GM12878 (cell line): Measurements from ENCODE around the gene AVEN. TPM values are rescaled to one million over a fixed set of nuclear protein-coding genes. Genes with fewer than 3 reads are reported as not detected.

Experiments used
- ATAC-seq: fragments of 200-7000 bp; cut with Tn5 transposase; 3 replicates; pipeline ENCODE4 v1.9.1; 2020; ENCODE audit warnings: mild to moderate bottlenecking, moderate library complexity
- BruUV-seq: library from RNA; stranded (reverse); fragments of 400-500 nt; replicated peaks from 2 replicates; lab custom pipeline; 2021; lab: Mats Ljungman, UMichigan
- CTCF ChIA-PET: fragments of 300-600 bp; sonication (Branson Sonifier 250); formaldehyde crosslinking; extraction: SDS; loops from one replicate; lab custom pipeline; 2021; ENCODE audit warnings: inconsistent platforms; lab: Yijun Ruan, JAX
- POLR2A ChIA-PET: fragments of 350-600 bp; formaldehyde crosslinking; extraction: SDS; loops from one replicate; lab custom pipeline; 2021; ENCODE audit warnings: inconsistent platforms; lab: Charles Lee
- RAD21 ChIA-PET: fragments of 300-600 bp; sonication (Branson Sonifier 250); formaldehyde crosslinking; loops from one replicate; lab custom pipeline; 2023; ENCODE audit warnings: antibody characterized with exemption; ENCODE audit not compliant: unreplicated experiment; lab: Charles Lee
- SMC1A ChIA-PET: fragments of 300-600 bp; sonication (Branson Sonifier 250); formaldehyde crosslinking; loops from one replicate; lab custom pipeline; 2023; ENCODE audit not compliant: unreplicated experiment, uncharacterized antibody; lab: Charles Lee
- DNase-seq: peaks from one replicate; pipeline ENCODE4 v3.0.0-alpha.2; 2011; ENCODE audit warnings: low read depth, low spot score
- FAIRE-seq: peaks from 3 replicates; lab custom pipeline; 2011; peaks lifted over from hg19 to GRCh38; lab: Jason Lieb, UNC
- H2AFZ ChIP-seq: 2 replicates; pipeline ENCODE4 v1.6.0; 2011; ENCODE audit warnings: low read depth, low read length, control low read depth; ENCODE audit not compliant: control insufficient read depth
- H3K27ac ChIP-seq: 2 replicates; pipeline ENCODE4 v1.5.1; 2011; ENCODE audit warnings: control low read depth; ENCODE audit not compliant: control insufficient read depth, insufficient read depth
- H3K27me3 ChIP-seq, 2 experiments: replicated peaks in 1 of 2; 2 replicates each; pipeline versions ENCODE4 v1.6.0 to v1.6.1; 2011; ENCODE audit warnings: low read length in 1 of 2; ENCODE audit not compliant: control insufficient read depth in 2 of 2, insufficient read depth in 2 of 2
- H3K36me3 ChIP-seq, 2 experiments: 2 replicates each; pipeline ENCODE4 v1.5.1; 2011; ENCODE audit warnings: low read length in 1 of 2; ENCODE audit not compliant: control insufficient read depth in 2 of 2, insufficient read depth in 2 of 2
- H3K4me1 ChIP-seq: 2 replicates; pipeline ENCODE4 v1.6.1; 2011; ENCODE audit warnings: mild to moderate bottlenecking, low read length, moderate library complexity, mixed read lengths; ENCODE audit not compliant: control insufficient read depth, insufficient read depth
- H3K4me2 ChIP-seq: 2 replicates; pipeline ENCODE4 v1.6.0; 2011; ENCODE audit warnings: control low read depth; ENCODE audit not compliant: control insufficient read depth, insufficient read depth
- H3K4me3 ChIP-seq: fragments of 200-600 bp; sonication (generic); 2 replicates; pipeline ENCODE4 v1.5.1; 2016
- H3K79me2 ChIP-seq: 2 replicates; pipeline ENCODE4 v1.6.0; 2011; ENCODE audit warnings: low read length; ENCODE audit not compliant: control insufficient read depth, insufficient read depth
- H3K9ac ChIP-seq: 2 replicates; pipeline ENCODE4 v1.8.0; 2011; ENCODE audit warnings: low read length, control low read depth, mixed read lengths; ENCODE audit not compliant: control insufficient read depth, insufficient read depth
- H3K9me3 ChIP-seq: replicated peaks from 3 replicates; pipeline ENCODE4 v1.5.1; 2011; ENCODE audit warnings: mild to moderate bottlenecking, low read length; ENCODE audit not compliant: control insufficient read depth, insufficient read depth
- H4K20me1 ChIP-seq: 2 replicates; pipeline ENCODE4 v1.6.0; 2011; ENCODE audit not compliant: control insufficient read depth, insufficient read depth
- CEBPZ ChIP-seq: fragments of 150-350 bp; IDR thresholded peaks from 2 replicates; pipeline ENCODE4 v1.6.1; 2016; ENCODE audit warnings: low read depth, low read length
- DPF2 ChIP-seq: fragments of 450-650 bp; IDR thresholded peaks from 2 replicates; pipeline ENCODE4 v1.6.1; 2017; ENCODE audit warnings: mild to moderate bottlenecking
- E4F1 ChIP-seq: fragments of 450-650 bp; IDR thresholded peaks from 2 replicates; pipeline ENCODE4 v1.6.1; 2018; ENCODE audit warnings: borderline replicate concordance, mild to moderate bottlenecking; ENCODE audit not compliant: partially characterized antibody
- ESRRA ChIP-seq: IDR thresholded peaks from 2 replicates; pipeline ENCODE4 v1.6.1; 2012; ENCODE audit warnings: mild to moderate bottlenecking, low read length, improper control_type of control experiment
- EZH2 ChIP-seq: IDR thresholded peaks from 2 replicates; pipeline ENCODE4 v1.6.1; 2012; ENCODE audit warnings: low read depth, mild to moderate bottlenecking, control low read depth, inconsistent platforms, low read length, borderline replicate concordance; ENCODE audit not compliant: control insufficient read depth
- IRF5 ChIP-seq: fragments of 450-650 bp; IDR thresholded peaks from 2 replicates; pipeline ENCODE4 v1.6.1; 2017; ENCODE audit warnings: borderline replicate concordance
- LARP7 ChIP-seq: fragments of 450-650 bp; IDR thresholded peaks from 2 replicates; pipeline ENCODE4 v1.6.1; 2017; ENCODE audit warnings: mild to moderate bottlenecking
- MXI1 ChIP-seq: fragments of 150-350 bp; IDR thresholded peaks from 2 replicates; pipeline ENCODE4 v1.6.1; 2011; ENCODE audit warnings: low read depth, mild to moderate bottlenecking, inconsistent platforms, low read length, improper control_type of control experiment
- NFIC ChIP-seq: IDR thresholded peaks from 2 replicates; pipeline ENCODE4 v1.6.1; 2012; ENCODE audit warnings: low read depth, mild to moderate bottlenecking, inconsistent platforms, low read length, moderate library complexity
- PKNOX1 ChIP-seq: fragments of 450-650 bp; IDR thresholded peaks from 2 replicates; pipeline ENCODE4 v1.6.1; 2016; ENCODE audit warnings: mild to moderate bottlenecking
- POLR2AphosphoS2 ChIP-seq: IDR thresholded peaks from 2 replicates; pipeline ENCODE4 v1.6.1; 2011; ENCODE audit warnings: low read depth, mild to moderate bottlenecking, low read length, improper control_type of control experiment, moderate library complexity
- SMAD5 ChIP-seq: IDR thresholded peaks from 2 replicates; pipeline ENCODE4 v1.6.1; 2016; ENCODE audit warnings: antibody characterized with exemption, low read depth
- SPI1 ChIP-seq: IDR thresholded peaks from 2 replicates; pipeline ENCODE4 v1.6.1; 2011; ENCODE audit warnings: low read depth, mild to moderate bottlenecking, low read length, moderate library complexity, borderline replicate concordance; ENCODE audit not compliant: insufficient read depth
- SREBF2 ChIP-seq: IDR thresholded peaks from 2 replicates; pipeline ENCODE4 v1.6.1; 2012; ENCODE audit warnings: mild to moderate bottlenecking, low read length
- TARDBP ChIP-seq: IDR thresholded peaks from 2 replicates; pipeline ENCODE4 v1.6.1; 2016; ENCODE audit warnings: borderline replicate concordance
- WGBS: methylation state at CpG from one replicate; pipeline ENCODE4 v1.1.6; 2016; ENCODE audit warnings: low lambda C conversion rate; ENCODE audit not compliant: insufficient replicate concordance, insufficient coverage; ENCODE audit errors: missing lambda C conversion rate; 5-methylcytosine and 5-hydroxymethylcytosine counted together
- in situ Hi-C: fragments of 300-500 bp; cut with MboI; formaldehyde crosslinking; loops from 9 replicates; pipeline ENCODE4 v1.14.3; 2018; ENCODE audit warnings: mixed read lengths
- intact Hi-C: fragments of 100-400 bp; cut with micrococcal nuclease; formaldehyde crosslinking; loops from one replicate; pipeline ENCODE4 v1.14.2; 2022; ENCODE audit not compliant: unreplicated experiment
- polyA plus RNA-seq, 11 experiments: library from polyadenylated mRNA; depleted of rRNA in 4 of 11; unstranded in 6 of 11; stranded (reverse) in 5 of 11; fragments of >200 nt; fragmentation: Nextera tagmentation in 4 of 11; fragmentation: Illumina TruSeq in 1 of 11; extraction: Ambion mirVana in 4 of 11; extraction: Trizol in 1 of 11; gene quantifications; 1 replicate in 1 of 11; 2 replicates in 10 of 11; pipeline versions ENCODE4 v1.2.1 to v1.2.3, GENCODE V29; 2011 to 2016; ENCODE audit warnings: inconsistent platforms in 2 of 11, missing spikeins in 2 of 11, low read depth in 1 of 11
- total RNA-seq, 4 experiments: library from RNA; depleted of rRNA in 3 of 4; stranded (reverse); fragments of >200 nt in 3 of 4; fragmentation: Illumina TruSeq in 1 of 4; extraction: Trizol in 1 of 4; gene quantifications; 2 replicates each; pipeline versions ENCODE4 v1.2.1 to v1.2.3, GENCODE V29; 2013 to 2021

AVEN gene
- total and polyA plus RNA-seq, 10 of the 15 experiments (the other 5 are each of a cell fraction or from before 2014, with no cell fraction given): 1.4 to 15.1 (median 10.5) TPM

GRCh38 chr15:34059476-34059875, 20.5 kb upstream of the AVEN start:
- Histone ChIP-seq H3K4me3 (no peak overlapping the region), H3K36me3 (no peaks in the 10 kb centered on the region), H3K79me2 (no peaks in the 10 kb centered on the region), H3K9ac (no peak overlapping the region), H2AFZ (no peak overlapping the region), H4K20me1 (no peaks in the 10 kb centered on the region), H3K4me1 (no peaks in the 10 kb centered on the region), H3K27me3 (no peaks in the 10 kb centered on the region), H3K4me2 (no peak overlapping the region), H3K27ac (no peak overlapping the region), H3K9me3 (no peaks in the 10 kb centered on the region)
- ChIA-PET RAD21 (no interaction called here), CTCF (interaction anchor here (1.1 to 2.8 kb wide), 6 partner anchors 20 to 150 kb away, joined by 3 to 36 read pairs (median 4); partner anchors contain the start of gene KATNBL1), SMC1A (interaction anchor here (0.9 to 1.1 kb wide), 2 partner anchors 12 to 150 kb away, joined by 3 to 4 read pairs; partner anchors contain the start of gene KATNBL1), POLR2A (no interaction called here)
- TF ChIP-seq SREBF2 (no peak), ESRRA (no peak), NFIC (no peak), E4F1 (no peak), SMAD5 (no peak), SPI1 (no peak), POLR2AphosphoS2 (no peak), MXI1 (no peak), CEBPZ (no peak), TARDBP (no peak), PKNOX1 (no peak), LARP7 (no peak), IRF5 (no peak), EZH2 (no peak), DPF2 (no peak)
- FAIRE-seq (no peak), ATAC-seq (no peak), DNase-seq (no peak)
- in situ Hi-C loops (loop anchor here (25.0 kb wide), 1 partner anchor 528 kb away; the partner anchor contains the start of gene GOLGA8B), intact Hi-C loops (no loop called here)
- WGBS: 10% methylated on average over 2 of the region's 2 CpGs
- BruUV-seq: no TSS peak
